ENCODE measurements around the gene HOXC6. TPM values are rescaled to one million over a fixed set of nuclear protein-coding genes. Genes with fewer than 3 reads are reported as not detected.

HOXC6 gene
- total and polyA plus RNA-seq, 12 donors: 0.03 to 0.36 (median 0.18) TPM; not detected in 6

DNA sequence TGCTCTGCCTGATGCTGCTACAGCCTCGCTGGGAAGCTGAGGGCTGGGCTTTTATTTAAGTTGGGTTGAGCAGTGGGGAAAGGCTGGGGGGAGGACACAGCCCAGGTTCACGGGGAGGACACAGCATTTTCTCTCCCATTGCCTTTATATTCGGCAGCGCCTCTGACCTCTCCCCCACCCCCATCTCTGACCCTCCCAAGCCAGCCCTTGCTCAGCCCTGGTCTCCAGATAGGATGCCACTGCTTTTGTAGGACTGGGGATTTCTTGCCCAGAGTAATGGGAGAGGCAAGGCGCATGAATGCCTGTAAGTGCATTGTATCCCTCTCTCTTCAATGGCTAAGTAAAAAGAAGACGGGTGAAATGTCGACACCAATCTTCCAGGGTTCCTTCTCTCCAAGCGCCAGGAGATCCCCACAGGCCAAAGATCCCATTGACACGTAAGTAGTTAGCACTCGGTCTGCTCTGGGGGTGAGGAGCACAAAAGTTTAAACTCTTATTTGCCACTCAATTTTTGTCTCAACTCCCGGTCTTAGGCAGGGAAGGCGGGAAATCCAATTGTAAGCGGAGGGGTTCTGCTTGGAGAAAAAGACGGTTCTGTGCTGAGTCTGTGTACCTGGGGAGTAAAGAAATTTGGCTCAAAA, 30.0 kb downstream of the HOXC6 start:
- no peak overlapping the region for H3K4me3 ChIP-seq
- ATAC-seq (no peak), DNase-seq (no peak)
- no peaks in the 10 kb centered on the region for H3K36me3 ChIP-seq
- 17 to 32% methylated on average over 14 of the region's 14 CpGs for WGBS, 2 donors
- intact Hi-C loops (cut with DNase I): no loop called here
- TF ChIP-seq, protein P1, sequence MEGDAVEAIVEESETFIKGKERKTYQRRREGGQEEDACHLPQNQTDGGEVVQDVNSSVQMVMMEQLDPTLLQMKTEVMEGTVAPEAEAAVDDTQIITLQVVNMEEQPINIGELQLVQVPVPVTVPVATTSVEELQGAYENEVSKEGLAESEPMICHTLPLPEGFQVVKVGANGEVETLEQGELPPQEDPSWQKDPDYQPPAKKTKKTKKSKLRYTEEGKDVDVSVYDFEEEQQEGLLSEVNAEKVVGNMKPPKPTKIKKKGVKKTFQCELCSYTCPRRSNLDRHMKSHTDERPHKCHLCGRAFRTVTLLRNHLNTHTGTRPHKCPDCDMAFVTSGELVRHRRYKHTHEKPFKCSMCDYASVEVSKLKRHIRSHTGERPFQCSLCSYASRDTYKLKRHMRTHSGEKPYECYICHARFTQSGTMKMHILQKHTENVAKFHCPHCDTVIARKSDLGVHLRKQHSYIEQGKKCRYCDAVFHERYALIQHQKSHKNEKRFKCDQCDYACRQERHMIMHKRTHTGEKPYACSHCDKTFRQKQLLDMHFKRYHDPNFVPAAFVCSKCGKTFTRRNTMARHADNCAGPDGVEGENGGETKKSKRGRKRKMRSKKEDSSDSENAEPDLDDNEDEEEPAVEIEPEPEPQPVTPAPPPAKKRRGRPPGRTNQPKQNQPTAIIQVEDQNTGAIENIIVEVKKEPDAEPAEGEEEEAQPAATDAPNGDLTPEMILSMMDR (IDR thresholded peaks at IDR 0.05): no peak
- H3K27me3 ChIP-seq: peaks cover 13 to 98% (median 97%) of the 10 kb centered on the region in 7 donors
- H3K27ac ChIP-seq: no peak overlapping the region
- no peaks in the 10 kb centered on the region for H3K9me3 ChIP-seq
- H3K4me1 ChIP-seq: peaks cover 0 to 9% (median under 1%) of the 10 kb centered on the region in 9 donors

DNA sequence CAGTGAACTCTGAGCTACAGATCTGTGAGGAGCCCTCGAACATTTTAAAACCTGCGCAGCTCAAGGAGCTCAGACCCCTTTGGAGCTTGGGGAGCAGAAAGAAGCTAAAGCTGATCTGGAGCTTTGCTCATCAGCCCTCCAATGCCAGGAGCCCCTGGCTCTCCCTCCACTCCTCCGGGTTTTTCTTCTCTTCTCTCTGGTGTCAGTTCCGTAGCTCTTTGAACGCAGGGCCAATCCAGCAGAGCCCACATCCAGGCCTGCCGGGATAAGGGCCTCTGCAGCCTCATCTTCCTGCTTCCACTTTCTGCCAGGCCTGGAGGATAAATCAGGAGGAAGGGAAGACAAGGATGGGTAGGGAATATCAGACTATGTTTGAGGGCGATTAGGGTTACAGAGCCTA, 31.4 kb downstream of the HOXC6 start:
- Histone ChIP-seq H3K4me3 (no peak overlapping the region), H3K36me3 (no peaks in the 10 kb centered on the region), H3K27ac (no peak overlapping the region), H3K27me3 (peaks cover 3 to 98% (median 95%) of the 10 kb centered on the region in 7 donors), H3K4me1 (peaks cover 0 to 3% (median 0%) of the 10 kb centered on the region in 9 donors), H3K9me3 (no peaks in the 10 kb centered on the region)
- ATAC-seq (no peak), DNase-seq (no peak)
- TF ChIP-seq, protein P1 (IDR thresholded peaks at IDR 0.05): no peak
- WGBS, 2 donors: 13 to 24% methylated on average over 7 of the region's 7 CpGs
- intact Hi-C loops (cut with DNase I): no loop called here

DNA sequence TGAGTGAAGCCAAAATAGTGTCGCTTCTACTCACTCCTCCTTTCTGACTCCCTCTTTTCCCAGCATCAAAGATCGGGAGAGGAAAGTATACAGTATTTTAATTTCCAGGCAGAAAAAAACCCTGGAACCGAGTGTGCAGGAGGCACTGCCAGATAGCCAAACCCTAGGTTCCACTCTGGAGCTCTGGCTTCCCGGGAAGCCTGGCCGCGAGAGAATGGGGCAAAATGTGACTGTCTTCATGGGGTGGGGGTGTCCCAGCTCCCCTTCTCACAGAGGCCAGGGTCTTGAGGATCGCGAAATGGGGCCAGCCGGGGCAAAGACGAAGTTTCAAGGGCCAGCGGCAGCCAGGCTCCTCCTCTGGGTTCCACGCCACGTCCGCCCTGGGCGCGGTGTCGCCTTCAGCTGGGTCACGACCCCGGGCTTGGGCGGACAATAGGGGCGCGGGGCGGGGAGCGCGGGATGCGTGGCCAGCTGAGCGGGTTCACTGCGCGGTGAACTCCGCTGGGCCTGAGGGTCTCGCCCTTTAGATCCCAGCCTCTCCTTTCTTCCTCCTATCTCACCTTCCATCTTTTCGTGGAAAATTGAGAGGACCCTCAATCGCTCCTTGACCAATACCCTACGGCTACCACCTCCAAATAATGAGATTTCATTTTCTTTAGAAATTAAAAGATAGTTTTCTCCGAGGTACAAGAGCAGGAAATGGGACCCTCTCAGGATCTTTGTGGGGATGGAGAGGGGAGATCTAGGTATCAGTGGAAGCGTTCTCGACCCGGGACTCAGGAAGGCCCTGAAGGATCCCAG, 32.1 kb downstream of the HOXC6 start:
- Histone ChIP-seq H3K27me3 (peaks cover 0 to 98% (median 94%) of the 10 kb centered on the region in 7 donors), H3K4me3 (no peak overlapping the region), H3K36me3 (no peaks in the 10 kb centered on the region), H3K27ac (no peak overlapping the region), H3K9me3 (no peaks in the 10 kb centered on the region), H3K4me1 (no peaks in the 10 kb centered on the region)
- ATAC-seq (no peak), DNase-seq (no peak)
- intact Hi-C loops (cut with DNase I): no loop called here
- WGBS, 2 donors: 16% methylated on average over 38 of the region's 38 CpGs
- TF ChIP-seq, protein P1 (IDR thresholded peaks at IDR 0.05): no peak

DNA sequence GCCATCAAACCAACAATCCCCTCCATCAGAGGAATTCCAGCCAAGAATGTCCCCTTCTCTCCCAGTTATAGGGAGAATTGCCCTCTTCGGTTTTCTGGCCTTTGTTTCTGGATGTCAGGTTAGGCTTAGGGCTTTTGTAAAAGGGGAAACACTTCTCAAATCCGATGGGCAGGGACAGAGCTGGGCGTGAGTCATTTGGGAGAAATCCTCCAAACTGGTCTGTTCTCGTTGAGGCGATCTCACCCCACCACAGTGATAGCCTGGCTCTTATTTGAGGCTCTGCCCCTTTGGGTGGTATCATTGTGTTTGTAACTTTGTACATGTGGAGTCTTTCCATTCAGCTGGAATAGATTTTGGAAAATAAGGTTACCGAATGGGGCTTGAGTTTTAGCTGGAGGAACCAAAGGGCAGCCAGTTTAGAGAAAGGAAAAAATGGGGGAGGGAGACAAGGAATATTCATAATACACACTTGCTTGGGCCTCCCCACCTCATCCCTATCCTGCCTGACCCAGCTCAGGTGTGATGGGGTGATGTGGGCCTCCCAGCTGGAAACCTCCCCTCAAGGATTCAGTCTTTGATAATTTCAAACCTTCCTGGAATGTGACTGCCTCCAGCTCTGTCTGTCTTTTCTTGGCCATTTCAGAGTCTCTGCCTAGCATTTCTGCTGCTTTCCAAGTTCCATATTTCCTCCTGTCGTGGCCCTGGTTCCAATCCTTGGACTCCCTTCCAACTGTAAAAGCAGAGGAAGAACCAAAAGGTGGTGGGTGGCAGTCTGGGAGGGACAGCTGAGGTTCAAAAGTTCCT, 32.9 kb downstream of the HOXC6 start:
- Histone ChIP-seq H3K9me3 (no peaks in the 10 kb centered on the region), H3K36me3 (no peaks in the 10 kb centered on the region), H3K27me3 (peaks cover 0 to 98% (median 95%) of the 10 kb centered on the region in 7 donors), H3K27ac (no peak overlapping the region), H3K4me3 (no peak overlapping the region), H3K4me1 (no peaks in the 10 kb centered on the region)
- WGBS, 2 donors: 21 to 30% methylated on average over 7 of the region's 7 CpGs
- ATAC-seq (no peak), DNase-seq (no peak)
- TF ChIP-seq, protein P1 (IDR thresholded peaks at IDR 0.05): no peak
- intact Hi-C loops (cut with DNase I): no loop called here
